Endothelial cell of umbilical vein (primary cell): ENCODE results near the gene LYVE1. TPM values are rescaled to one million over a fixed set of nuclear protein-coding genes. Genes with fewer than 3 reads are reported as not detected.

Source experiments
- BruUV-seq: library from RNA; stranded (reverse); fragments of 400-500 nt; replicated peaks from 2 replicates; lab custom pipeline; 2021; lab: Mats Ljungman, UMichigan
- CTCF ChIA-PET: fragments of 300-600, 350-600 bp; sonication (Branson Sonifier 250); formaldehyde crosslinking; loops from one replicate; lab custom pipeline; 2021; ENCODE audit warnings: antibody characterized with exemption, inconsistent platforms; lab: Charles Lee
- POLR2A ChIA-PET: fragments of 300-600, 350-600 bp; sonication (Branson Sonifier 250); formaldehyde crosslinking; loops from one replicate; lab custom pipeline; 2021; ENCODE audit warnings: antibody characterized with exemption, inconsistent platforms; lab: Charles Lee
- DNase-seq: peaks from one replicate; pipeline ENCODE4 v3.0.0-alpha.2; 2011; ENCODE audit warnings: low read depth, low spot score
- FAIRE-seq: peaks from 2 replicates; lab custom pipeline; 2011; peaks lifted over from hg19 to GRCh38; lab: Jason Lieb, UNC
- H2AFZ ChIP-seq: 2 replicates; pipeline ENCODE4 v1.6.0; 2012; ENCODE audit warnings: low read depth, low read length, control low read depth, inconsistent platforms
- H3K27ac ChIP-seq: 2 replicates; pipeline ENCODE4 v1.5.1; 2011; ENCODE audit warnings: low read depth, mild to moderate bottlenecking, control low read depth, low read length, moderate library complexity; ENCODE audit not compliant: insufficient read depth
- H3K27me3 ChIP-seq, 2 experiments: 2 replicates each; pipeline versions ENCODE4 v1.6.0 to v1.6.1; 2011; ENCODE audit warnings: low read length in 2 of 2, mixed read lengths in 1 of 2; ENCODE audit not compliant: control insufficient read depth in 2 of 2, insufficient read depth in 2 of 2
- H3K36me3 ChIP-seq, 2 experiments: 2 replicates in 1 of 2; 3 replicates in 1 of 2; pipeline ENCODE4 v1.5.1; 2011; ENCODE audit warnings: low read length in 2 of 2, mild to moderate bottlenecking in 1 of 2, moderate library complexity in 1 of 2; ENCODE audit not compliant: control insufficient read depth in 2 of 2, insufficient read depth in 2 of 2; ENCODE audit errors: extremely low read depth in 1 of 2
- H3K4me1 ChIP-seq: 3 replicates; pipeline ENCODE4 v1.5.1; 2011; ENCODE audit warnings: mild to moderate bottlenecking, low read length; ENCODE audit not compliant: control insufficient read depth, insufficient read depth; ENCODE audit errors: extremely low read depth
- H3K4me2 ChIP-seq: 2 replicates; pipeline ENCODE4 v1.6.1; 2011; ENCODE audit warnings: low read length, control low read depth, mixed read lengths; ENCODE audit not compliant: insufficient read depth
- H3K4me3 ChIP-seq, 3 experiments: fragments of 200-600 bp in 1 of 3; sonication (generic), shearing (Covaris generic) in 1 of 3; replicated peaks in 1 of 3; 2 replicates each; pipeline ENCODE4 v1.5.1; 2011 to 2016; ENCODE audit warnings: control low read depth in 3 of 3, low read length in 3 of 3, mild to moderate bottlenecking in 2 of 3, inconsistent platforms in 1 of 3, low read depth in 1 of 3, moderate library complexity in 1 of 3; ENCODE audit not compliant: insufficient read depth in 1 of 3
- H3K79me2 ChIP-seq: 2 replicates; pipeline ENCODE4 v1.6.0; 2012; ENCODE audit warnings: low read length, inconsistent platforms; ENCODE audit not compliant: control insufficient read depth, insufficient read depth
- H3K9ac ChIP-seq: replicated peaks from 2 replicates; pipeline ENCODE3; 2011; ENCODE audit warnings: low read length, control low read depth; ENCODE audit not compliant: insufficient read depth; ENCODE audit errors: extremely low read depth
- H3K9me1 ChIP-seq: replicated peaks from 3 replicates; pipeline ENCODE4 v1.6.0; 2011; ENCODE audit warnings: mild to moderate bottlenecking, low read length; ENCODE audit not compliant: control insufficient read depth, insufficient read depth; ENCODE audit errors: extremely low read depth
- H3K9me3 ChIP-seq: replicated peaks from 2 replicates; pipeline ENCODE4 v1.5.1; 2012; ENCODE audit warnings: low read length, inconsistent platforms; ENCODE audit not compliant: control insufficient read depth, insufficient read depth
- H4K20me1 ChIP-seq: replicated peaks from 2 replicates; pipeline ENCODE3; 2011; ENCODE audit warnings: mild to moderate bottlenecking, low read length; ENCODE audit not compliant: control insufficient read depth, insufficient read depth; ENCODE audit errors: extremely low read depth
- FOS ChIP-seq: IDR thresholded peaks from 2 replicates; pipeline ENCODE4 v1.6.1; 2011; ENCODE audit warnings: mild to moderate bottlenecking, low read length, moderate library complexity, borderline replicate concordance; ENCODE audit not compliant: insufficient read depth
- GATA2 ChIP-seq: IDR thresholded peaks from 2 replicates; pipeline ENCODE4 v1.7.0; 2011; ENCODE audit warnings: low read depth, mild to moderate bottlenecking, moderate library complexity, mixed read lengths, low read length; ENCODE audit not compliant: insufficient read length, insufficient read depth
- JUN ChIP-seq: IDR thresholded peaks from 2 replicates; pipeline ENCODE4 v1.6.1; 2011; ENCODE audit warnings: borderline replicate concordance, low read depth; ENCODE audit not compliant: insufficient read length, insufficient read depth
- MAX ChIP-seq: IDR thresholded peaks from 2 replicates; pipeline ENCODE4 v1.6.1; 2011; ENCODE audit not compliant: insufficient read depth, insufficient read length
- MYC ChIP-seq: IDR thresholded peaks from one replicate; pipeline ENCODE4 v1.6.1; 2011; ENCODE audit warnings: mild to moderate bottlenecking, low read depth, low read length
- POLR2A ChIP-seq: IDR thresholded peaks from 2 replicates; pipeline ENCODE4 v1.6.1; 2012; ENCODE audit warnings: low read depth, mild to moderate bottlenecking, control low read depth, low read length
- dilution Hi-C: fragments of 300-500 bp; cut with MboI; formaldehyde crosslinking; loops from one replicate; pipeline ENCODE4 v1.15.0; 2019; ENCODE audit warnings: low sequenced_read_pairs; ENCODE audit not compliant: extremely low pct_ligation_motif_present
- intact Hi-C: fragments of 100-400 bp; cut with micrococcal nuclease; formaldehyde crosslinking; loops from one replicate; pipeline ENCODE4 v1.10.0; 2022
- polyA plus RNA-seq, 4 experiments: library from polyadenylated mRNA; depleted of rRNA in 3 of 4; stranded (reverse) in 3 of 4; unstranded in 1 of 4; fragments of >200 nt; gene quantifications; 2 replicates each; pipeline versions ENCODE4 v1.2.1 to v1.2.3, GENCODE V29; 2011 to 2012; ENCODE audit warnings: missing spikeins in 1 of 4
- total RNA-seq: library from RNA; stranded (reverse); gene quantifications from 2 replicates; pipeline ENCODE4 v1.2.3, GENCODE V29; 2021

The LYVE1 gene
- total and polyA plus RNA-seq, 2 donors (not counting 3 experiments of a cell fraction or from before 2014, with no cell fraction given): 4.6 to 7.6 TPM

- H3K27me3 ChIP-seq: no peaks in the 10 kb centered on the region
- TF ChIP-seq FOS (no peak), MYC (no peak), POLR2A (no peak), JUN (no peak), MAX (no peak)
- H3K4me1 ChIP-seq: peaks cover 33% of the 10 kb centered on the region
- dilution Hi-C loops (no loop called here), intact Hi-C loops (no loop called here)
- ChIA-PET CTCF (interaction anchor here (0.7 to 2.7 kb wide), 6 partner anchors 10 to 114 kb away, joined by 3 to 16 read pairs (median 4); partner anchors contain the start of gene RNF141), POLR2A (no interaction called here)
- no peak overlapping the region for H3K9ac ChIP-seq
- DNase-seq (no peak), FAIRE-seq (no peak)
- H4K20me1 ChIP-seq: no peaks in the 10 kb centered on the region
- no peak overlapping the region for H3K27ac ChIP-seq
- H3K9me1 ChIP-seq: no peaks in the 10 kb centered on the region
- no peak overlapping the region for H3K4me2 ChIP-seq
- H3K36me3 ChIP-seq: peaks cover 0 to 5% of the 10 kb centered on the region in 2 experiments
- H2AFZ ChIP-seq: no peak overlapping the region
- no peaks in the 10 kb centered on the region for H3K9me3 ChIP-seq
- no peak overlapping the region for H3K4me3 ChIP-seq
- no TSS peak for BruUV-seq
- H3K79me2 ChIP-seq: no peaks in the 10 kb centered on the region
Observed at GRCh38 chr11:10520562-10520961, 47.9 kb downstream of the LYVE1 start.

- dilution Hi-C loops (no loop called here), intact Hi-C loops (no loop called here)
- Histone ChIP-seq H3K4me3 (no peak overlapping the region), H3K36me3 (peaks cover 0 to 5% of the 10 kb centered on the region in 2 experiments), H3K4me1 (peaks cover 27% of the 10 kb centered on the region), H3K4me2 (no peak overlapping the region), H3K27ac (no peak overlapping the region), H3K79me2 (no peaks in the 10 kb centered on the region), H3K9me1 (no peaks in the 10 kb centered on the region), H3K27me3 (no peaks in the 10 kb centered on the region), H3K9ac (no peak overlapping the region), H4K20me1 (no peaks in the 10 kb centered on the region), H3K9me3 (no peaks in the 10 kb centered on the region), H2AFZ (no peak overlapping the region)
- no peak for TF ChIP-seq MAX
- TF ChIP-seq FOS: no peak
- TF ChIP-seq GATA2: no peak
- no peak for TF ChIP-seq POLR2A
- POLR2A ChIA-PET: no interaction called here
- no peak for DNase-seq
- CTCF ChIA-PET: interaction anchor here (0.8 to 2.7 kb wide), 5 partner anchors 20 to 114 kb away, joined by 3 to 16 read pairs (median 3); partner anchors contain the start of gene RNF141
- FAIRE-seq: no peak
- no TSS peak for BruUV-seq
Observed at GRCh38 chr11:10519630-10520029, 48.8 kb downstream of the LYVE1 start.
